Measurements from ENCODE around the gene SMIM30. TPM values are rescaled to one million over a fixed set of nuclear protein-coding genes. Genes with fewer than 3 reads are reported as not detected.
"Not testable (repeated sequence)": the region's sequence is repeated elsewhere in the genome, so short reads cannot be mapped to it uniquely, and the experiment has no call there.

Gene SMIM30
- total RNA-seq, 2 donors from 2014 or later = 23.7 to 36.5 TPM

DNA sequence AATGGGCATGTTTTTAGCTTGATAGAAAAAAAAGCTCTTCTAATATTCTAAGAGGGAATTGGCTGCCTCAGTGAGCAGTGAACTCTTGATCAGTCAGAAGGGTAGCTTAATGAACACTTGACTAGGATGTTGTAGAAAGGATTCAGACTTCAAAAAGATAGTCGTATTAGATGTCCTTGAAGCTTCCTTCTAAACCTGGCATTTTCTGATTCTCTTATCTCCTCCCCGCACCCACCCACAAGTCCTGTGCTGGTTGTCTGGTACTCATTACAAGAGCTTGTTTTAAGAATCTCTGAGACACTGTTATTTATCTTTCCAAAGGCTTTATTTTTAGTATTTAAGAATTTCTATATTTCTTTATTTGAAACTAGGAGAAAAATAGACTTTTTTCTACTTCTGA lies 7.4 kb upstream of the SMIM30 start:
- H3K27me3 ChIP-seq (replicated peaks; ENCODE audit: insufficient read depth) = no peaks in the 10 kb centered on the region

DNA sequence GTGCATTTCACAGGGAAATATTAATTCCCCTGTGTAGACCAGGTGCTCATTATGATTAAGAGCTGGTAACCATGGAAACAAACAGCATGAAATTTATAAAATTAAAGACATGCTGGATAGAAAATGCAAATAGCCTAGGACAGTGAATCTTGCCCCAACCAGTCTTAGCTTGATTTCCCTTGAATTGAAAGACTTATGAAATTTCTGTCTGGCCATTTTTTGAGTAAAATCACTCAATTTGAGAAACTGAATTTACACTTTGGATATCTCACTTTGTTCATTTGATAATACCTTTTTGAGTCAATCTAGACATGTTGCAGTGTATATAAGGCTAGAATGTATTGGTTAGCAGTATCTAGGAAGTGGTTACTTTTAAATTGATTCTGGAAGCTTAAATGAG lies 4.4 kb upstream of the SMIM30 start:
- H3K9me3 ChIP-seq = no peaks in the 10 kb centered on the region
- peaks cover 1 to 6% of the 10 kb centered on the region in 2 donors for H3K4me1 ChIP-seq (ENCODE audit: control insufficient read depth in 1 of 2, low read depth in 2 of 2)
- H3K27me3 ChIP-seq (replicated peaks; ENCODE audit: insufficient read depth) = no peaks in the 10 kb centered on the region
- TF ChIP-seq, protein P1, sequence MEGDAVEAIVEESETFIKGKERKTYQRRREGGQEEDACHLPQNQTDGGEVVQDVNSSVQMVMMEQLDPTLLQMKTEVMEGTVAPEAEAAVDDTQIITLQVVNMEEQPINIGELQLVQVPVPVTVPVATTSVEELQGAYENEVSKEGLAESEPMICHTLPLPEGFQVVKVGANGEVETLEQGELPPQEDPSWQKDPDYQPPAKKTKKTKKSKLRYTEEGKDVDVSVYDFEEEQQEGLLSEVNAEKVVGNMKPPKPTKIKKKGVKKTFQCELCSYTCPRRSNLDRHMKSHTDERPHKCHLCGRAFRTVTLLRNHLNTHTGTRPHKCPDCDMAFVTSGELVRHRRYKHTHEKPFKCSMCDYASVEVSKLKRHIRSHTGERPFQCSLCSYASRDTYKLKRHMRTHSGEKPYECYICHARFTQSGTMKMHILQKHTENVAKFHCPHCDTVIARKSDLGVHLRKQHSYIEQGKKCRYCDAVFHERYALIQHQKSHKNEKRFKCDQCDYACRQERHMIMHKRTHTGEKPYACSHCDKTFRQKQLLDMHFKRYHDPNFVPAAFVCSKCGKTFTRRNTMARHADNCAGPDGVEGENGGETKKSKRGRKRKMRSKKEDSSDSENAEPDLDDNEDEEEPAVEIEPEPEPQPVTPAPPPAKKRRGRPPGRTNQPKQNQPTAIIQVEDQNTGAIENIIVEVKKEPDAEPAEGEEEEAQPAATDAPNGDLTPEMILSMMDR (IDR thresholded peaks at IDR 0.05) = no peak
- H3K27ac ChIP-seq = no peak overlapping the region
- no peaks in the 10 kb centered on the region for H3K36me3 ChIP-seq
- DNase-seq (ENCODE audit: low spot score) (no peak), ATAC-seq (ENCODE audit: insufficient number of reproducible peaks, low FRiP score, low read depth) (no peak)
- no peak overlapping the region for H3K4me3 ChIP-seq

More for the DNA sequence above, 7.4 kb upstream of the SMIM30 start:
- DNase-seq (ENCODE audit: low spot score) (no peak), ATAC-seq (ENCODE audit: insufficient number of reproducible peaks, low FRiP score, low read depth) (no peak)
- no peaks in the 10 kb centered on the region for H3K9me3 ChIP-seq
- H3K36me3 ChIP-seq = no peaks in the 10 kb centered on the region
- TF ChIP-seq, protein P1 (IDR thresholded peaks at IDR 0.05) = no peak
- no peaks in the 10 kb centered on the region for H3K4me1 ChIP-seq (ENCODE audit: control insufficient read depth in 1 of 2, low read depth in 2 of 2)
- no peak overlapping the region for H3K27ac ChIP-seq
- no peak overlapping the region for H3K4me3 ChIP-seq

DNA sequence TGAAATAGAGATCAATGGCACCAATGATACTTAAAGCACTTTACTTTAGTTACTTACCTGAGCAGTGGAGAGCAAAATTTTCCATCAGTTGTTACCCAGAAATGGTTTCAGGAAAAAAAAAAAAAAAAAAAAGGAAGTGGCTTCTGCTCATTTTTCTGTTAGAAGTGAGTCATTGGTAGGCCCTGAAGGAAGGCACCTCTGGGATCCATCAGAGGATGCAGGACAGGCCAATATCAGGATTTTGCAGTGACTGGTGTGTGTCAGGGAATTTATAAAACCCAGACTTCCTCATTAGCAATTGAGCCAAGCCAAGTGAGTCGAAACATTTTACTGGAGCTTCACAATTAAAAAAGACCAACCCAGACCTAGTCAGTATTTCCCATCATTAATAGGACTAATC lies 2.3 kb upstream of the SMIM30 start:
- H3K27me3 ChIP-seq (replicated peaks; ENCODE audit: insufficient read depth) = no peaks in the 10 kb centered on the region
- peaks cover 5 to 12% of the 10 kb centered on the region in 2 donors for H3K4me1 ChIP-seq (ENCODE audit: control insufficient read depth in 1 of 2, low read depth in 2 of 2)
- no peak overlapping the region for H3K27ac ChIP-seq
- TF ChIP-seq, protein P1 (IDR thresholded peaks at IDR 0.05) = no peak
- no peak overlapping the region for H3K4me3 ChIP-seq
- H3K9me3 ChIP-seq = no peaks in the 10 kb centered on the region
- DNase-seq (ENCODE audit: low spot score) (no peak), ATAC-seq (ENCODE audit: insufficient number of reproducible peaks, low FRiP score, low read depth) (no peak)
- no peaks in the 10 kb centered on the region for H3K36me3 ChIP-seq

DNA sequence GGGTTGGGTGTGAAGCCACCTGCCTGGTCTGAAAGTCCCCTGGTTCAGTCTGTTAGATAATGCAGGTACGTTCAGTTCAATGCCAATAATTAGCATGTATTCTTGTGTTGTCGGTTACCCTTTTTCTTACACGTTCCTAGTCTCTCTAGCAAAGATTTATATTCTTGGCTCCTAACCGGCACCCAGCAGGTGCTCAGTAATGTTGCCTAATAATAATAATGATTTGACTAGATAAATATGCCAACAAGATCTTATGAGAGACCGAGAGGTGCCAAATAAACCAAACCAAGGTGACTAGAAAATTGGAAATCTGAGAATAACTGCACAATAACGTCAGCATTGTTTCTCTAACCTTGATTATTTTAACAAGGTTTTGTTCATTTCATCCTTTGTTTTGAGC lies 1.1 kb upstream of the SMIM30 start:
- DNase-seq (ENCODE audit: low spot score) = no peak
- no peak overlapping the region for H3K27ac ChIP-seq
- ATAC-seq (ENCODE audit: insufficient number of reproducible peaks, low FRiP score, low read depth) = no peak
- H3K27me3 ChIP-seq (replicated peaks; ENCODE audit: insufficient read depth) = no peaks in the 10 kb centered on the region
- no peaks in the 10 kb centered on the region for H3K36me3 ChIP-seq
- H3K4me1 ChIP-seq (ENCODE audit: control insufficient read depth in 1 of 2, low read depth in 2 of 2) = peaks cover 5 to 15% of the 10 kb centered on the region in 2 donors
- TF ChIP-seq, protein P1 (IDR thresholded peaks at IDR 0.05) = no peak
- no peak overlapping the region for H3K4me3 ChIP-seq
- no peaks in the 10 kb centered on the region for H3K9me3 ChIP-seq

DNA sequence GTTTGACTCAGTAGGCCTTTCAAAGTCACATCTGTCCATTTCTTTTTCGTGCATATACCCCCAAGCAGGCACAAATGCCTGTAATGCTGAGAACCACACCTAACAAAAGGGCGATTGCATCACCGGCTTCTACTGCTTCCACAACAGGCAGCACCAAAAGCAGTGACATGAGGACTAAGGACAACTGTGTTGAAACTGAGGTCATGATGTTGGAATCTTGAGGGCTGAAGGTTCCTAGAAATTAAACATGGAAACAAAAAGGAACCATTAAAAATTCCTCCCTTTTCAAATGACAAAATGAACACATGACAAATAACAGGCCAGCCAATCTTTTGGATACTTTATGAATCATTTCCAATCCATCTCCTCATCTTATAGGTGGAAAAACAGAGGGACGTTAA lies 980 bp downstream of the SMIM30 start:
- H3K27ac ChIP-seq; H3K27me3 ChIP-seq (replicated peaks; ENCODE audit: insufficient read depth); H3K9me3 ChIP-seq; ATAC-seq (ENCODE audit: insufficient number of reproducible peaks, low FRiP score, low read depth); DNase-seq (ENCODE audit: low spot score); H3K36me3 ChIP-seq: not testable (repeated sequence)
- Histone ChIP-seq H3K4me3 (peak overlapping the region; percentile 68), H3K4me1 (ENCODE audit: control insufficient read depth in 1 of 2, low read depth in 2 of 2) (peaks cover 5 to 15% of the 10 kb centered on the region in 2 donors)

DNA sequence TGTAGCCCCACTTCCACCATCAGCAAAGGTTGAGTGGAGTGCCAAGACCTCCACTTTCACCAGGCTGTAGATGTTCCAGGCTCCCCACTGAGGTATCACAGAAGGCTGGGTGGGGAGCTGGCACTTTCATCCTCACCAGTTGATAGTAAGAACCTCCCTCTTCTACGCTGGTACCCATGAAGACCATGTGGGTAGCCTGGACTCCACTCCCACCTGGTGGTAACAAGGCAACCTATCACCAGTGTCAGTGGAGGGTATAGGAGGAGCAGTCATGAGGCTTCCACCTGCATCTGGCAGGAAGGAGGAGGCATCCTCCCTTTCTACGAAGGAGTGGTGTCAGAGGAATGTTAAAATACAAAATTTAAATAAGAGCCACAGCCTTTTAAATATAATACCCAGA lies 4.4 kb downstream of the SMIM30 start:
- Histone ChIP-seq H3K27me3 (replicated peaks; ENCODE audit: insufficient read depth) (no peaks in the 10 kb centered on the region), H3K4me1 (ENCODE audit: control insufficient read depth in 1 of 2, low read depth in 2 of 2) (peaks cover 5 to 10% of the 10 kb centered on the region in 2 donors), H3K9me3 (no peaks in the 10 kb centered on the region), H3K4me3 (no peak overlapping the region), H3K36me3 (no peaks in the 10 kb centered on the region), H3K27ac (no peak overlapping the region)
- TF ChIP-seq, protein P1 (IDR thresholded peaks at IDR 0.05) = no peak
- ATAC-seq (ENCODE audit: insufficient number of reproducible peaks, low FRiP score, low read depth) (no peak), DNase-seq (ENCODE audit: low spot score) (no peak)

Data from thoracic aorta (tissue), 2 donors.